HL-60 (cell line): ENCODE results near the gene CDK17.

ENCODE experiments used
- CTCF ChIP-seq: IDR thresholded peaks from one replicate; pipeline ENCODE4 v1.5.1; 2011; ENCODE audit warnings: low read length, control low read depth, inconsistent platforms; ENCODE audit not compliant: insufficient read depth
- GABPA ChIP-seq: IDR thresholded peaks from 2 replicates; pipeline ENCODE4 v1.6.1; 2012; ENCODE audit warnings: low read depth
- POLR2AphosphoS5 ChIP-seq: IDR thresholded peaks from 2 replicates; pipeline ENCODE4 v1.6.1; 2012; ENCODE audit warnings: low read depth
- REST ChIP-seq: IDR thresholded peaks from 2 replicates; pipeline ENCODE4 v1.6.1; 2012; ENCODE audit warnings: low read depth; ENCODE audit not compliant: insufficient replicate concordance

- TF ChIP-seq CTCF: no peak
- no peak for TF ChIP-seq POLR2AphosphoS5
- TF ChIP-seq REST: no peak
- no peak for TF ChIP-seq GABPA
Measured at GRCh38 chr12:96260231-96260630, 140.0 kb downstream of the CDK17 start.
